GM21529 (cell line): ENCODE data around the gene SCAND1.

Source experiments
- ATAC-seq: cut with Tn5 transposase; IDR thresholded peaks from one replicate; pipeline ENCODE4 v1.9.1; 2021; ENCODE audit not compliant: unreplicated experiment

Gene SCAND1

GRCh38 chr20:35908007-35908406, 46.3 kb downstream of the SCAND1 start:
- no peak for ATAC-seq

- no peak for ATAC-seq
Measured at GRCh38 chr20:35907017-35907701, 47.1 kb downstream of the SCAND1 start.

DNA sequence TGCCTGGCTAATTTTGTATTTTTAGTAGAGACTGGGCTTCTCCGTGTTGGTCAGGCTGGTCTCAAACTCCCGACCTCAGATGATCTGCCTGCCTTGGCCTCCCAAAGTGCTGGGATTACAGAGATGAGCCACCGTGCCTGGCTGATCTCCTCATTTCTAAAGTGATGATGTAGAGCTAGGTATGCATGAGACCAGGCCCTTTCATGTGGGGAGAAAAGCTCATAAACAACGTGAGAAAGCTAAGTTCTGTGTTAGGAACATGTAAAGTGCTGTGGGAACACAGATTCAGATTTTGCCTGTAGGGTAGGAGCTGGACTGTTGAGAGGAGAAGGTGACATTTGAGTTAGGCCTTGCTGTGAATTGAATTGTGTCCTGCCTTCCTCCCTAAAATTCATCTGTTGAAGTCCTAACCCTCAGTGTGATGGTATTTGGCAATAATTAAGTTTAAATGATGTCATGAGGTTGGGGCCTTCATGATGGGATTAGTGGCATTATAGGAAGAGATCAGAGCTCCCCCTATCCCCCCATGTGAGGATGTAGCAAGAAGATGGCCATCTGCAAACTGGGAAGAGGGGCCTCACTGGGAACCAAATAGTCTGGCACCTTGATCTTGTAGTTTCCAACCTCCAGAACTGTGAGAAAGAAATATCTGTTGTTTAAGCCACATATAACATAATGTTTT, 49.2 kb downstream of the SCAND1 start:
- ATAC-seq, result no peak

- ATAC-seq, result no peak
Measured at GRCh38 chr20:35903843-35904242, 50.5 kb downstream of the SCAND1 start.
